UCSD-AML1 (cell line): ENCODE measurements around the gene VWA3A.
A peak's percentile ranks its signal among the peaks of the same experiment; 100 is the strongest.
"Not testable (repeated sequence)": the region's sequence is repeated elsewhere in the genome, so short reads cannot be mapped to it uniquely, and the experiment has no call there.

Experiments used
- DNase-seq: peaks from one replicate; lab custom pipeline; 2025; ENCODE audit not compliant: unreplicated experiment; lab: John Stamatoyannopoulos, UW

VWA3A gene

DNA sequence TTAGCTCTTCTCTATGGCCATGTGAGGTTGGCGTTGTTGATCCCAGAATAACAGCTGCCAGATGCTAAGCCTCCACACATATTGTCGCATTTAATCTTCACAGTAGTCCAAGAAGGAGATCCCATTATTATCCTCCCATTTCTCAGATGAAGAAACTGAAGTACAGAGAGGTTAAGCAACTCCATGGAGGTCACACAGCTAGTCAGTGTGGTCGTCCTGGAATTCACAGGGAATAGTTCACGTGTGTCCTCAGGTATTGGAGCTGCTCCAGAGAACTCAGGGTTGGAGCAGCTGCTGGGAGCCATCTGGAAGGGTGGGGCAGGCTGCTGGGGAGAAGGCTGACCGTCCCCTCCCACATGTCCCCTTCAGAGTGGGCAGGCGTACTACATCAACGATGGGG lies 89.5 kb downstream of the VWA3A start:
- no peak for DNase-seq

GRCh38 chr16:22183335-22183734 lies 91.0 kb downstream of the VWA3A start:
- no peak for DNase-seq

GRCh38 chr16:22183901-22184614 lies 91.7 kb downstream of the VWA3A start:
- DNase-seq = no peak

- no peak for DNase-seq
Measured at GRCh38 chr16:22184615-22184968, 92.3 kb downstream of the VWA3A start.

DNA sequence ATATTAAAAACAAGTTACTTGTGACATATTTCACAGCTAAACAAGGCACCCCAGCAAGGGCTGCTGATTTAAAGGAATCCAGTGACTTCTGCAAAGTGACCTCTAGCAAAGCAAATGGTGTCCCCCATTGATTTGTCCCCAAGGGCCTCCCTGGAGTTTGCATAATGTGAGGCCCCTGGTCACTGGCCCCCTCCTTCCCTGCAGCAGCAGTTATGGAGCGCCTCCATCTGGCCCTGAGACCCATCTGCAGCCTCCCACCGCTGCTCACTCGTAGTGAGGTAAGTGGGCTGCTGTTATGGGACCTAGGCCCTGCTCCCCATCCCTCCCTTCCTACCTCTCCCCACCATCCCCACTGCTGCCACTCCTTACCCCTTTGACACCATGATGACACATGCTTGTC lies 94.2 kb downstream of the VWA3A start:
- no peak for DNase-seq

DNA sequence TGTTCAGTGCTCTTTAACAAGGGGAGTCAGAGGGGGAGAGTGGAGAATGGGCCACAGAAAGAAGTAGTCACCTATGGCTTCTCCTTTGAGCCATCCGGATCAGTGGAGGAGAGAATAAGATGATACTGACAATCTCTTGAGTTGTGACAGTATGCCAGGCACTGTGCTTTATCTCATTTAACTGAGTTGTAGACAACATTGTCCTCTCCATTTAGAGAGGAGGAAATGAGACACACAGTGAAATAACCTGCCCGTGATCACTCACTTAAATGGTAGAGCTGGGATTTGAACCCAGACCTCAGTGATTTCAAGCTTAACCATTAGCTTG lies 95.9 kb downstream of the VWA3A start:
- no peak for DNase-seq

- peak; percentile 63 for DNase-seq
Measured at GRCh38 chr16:22188595-22189442, 96.5 kb downstream of the VWA3A start.

GRCh38 chr16:22189473-22190080 lies 97.2 kb downstream of the VWA3A start:
- peak; percentile 52 for DNase-seq

- no peak for DNase-seq
Measured at GRCh38 chr16:22190081-22190775, 97.9 kb downstream of the VWA3A start.

GRCh38 chr16:22190776-22191531 lies 98.6 kb downstream of the VWA3A start:
- peak; percentile 100 for DNase-seq

DNA sequence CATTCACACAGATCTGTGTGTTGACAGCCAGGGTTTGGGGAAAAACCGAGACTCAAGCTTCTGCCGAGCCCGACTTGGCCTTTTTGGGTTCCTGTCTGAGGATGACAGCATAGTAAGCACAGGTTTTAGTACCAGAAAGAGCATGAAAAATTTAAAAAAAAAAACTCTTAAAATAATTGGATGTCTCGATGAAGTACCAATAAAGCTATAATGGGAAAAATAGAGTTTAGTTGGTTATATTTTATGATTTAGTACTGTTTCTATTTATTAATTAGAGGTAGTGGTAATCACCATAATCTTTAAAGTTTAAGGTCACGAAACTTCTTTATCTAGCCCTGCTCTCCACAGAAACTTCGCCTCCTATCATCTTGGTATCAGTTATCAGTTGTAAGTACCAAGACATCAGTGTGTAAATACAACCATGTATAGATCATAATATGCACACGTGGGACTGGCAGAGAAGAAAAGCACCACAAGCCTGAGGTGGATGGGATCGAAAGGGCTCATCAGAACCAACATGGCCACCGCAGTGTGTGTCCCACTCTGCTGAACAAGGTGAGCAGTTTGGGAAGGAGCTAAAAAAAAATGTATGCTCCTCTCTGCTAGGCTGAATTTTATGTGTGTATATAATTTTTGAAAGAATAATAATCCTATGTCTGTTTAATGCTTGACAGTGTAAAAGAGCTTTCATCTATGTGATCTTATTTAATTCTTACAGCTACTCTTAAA lies 99.4 kb downstream of the VWA3A start:
- no peak for DNase-seq

DNA sequence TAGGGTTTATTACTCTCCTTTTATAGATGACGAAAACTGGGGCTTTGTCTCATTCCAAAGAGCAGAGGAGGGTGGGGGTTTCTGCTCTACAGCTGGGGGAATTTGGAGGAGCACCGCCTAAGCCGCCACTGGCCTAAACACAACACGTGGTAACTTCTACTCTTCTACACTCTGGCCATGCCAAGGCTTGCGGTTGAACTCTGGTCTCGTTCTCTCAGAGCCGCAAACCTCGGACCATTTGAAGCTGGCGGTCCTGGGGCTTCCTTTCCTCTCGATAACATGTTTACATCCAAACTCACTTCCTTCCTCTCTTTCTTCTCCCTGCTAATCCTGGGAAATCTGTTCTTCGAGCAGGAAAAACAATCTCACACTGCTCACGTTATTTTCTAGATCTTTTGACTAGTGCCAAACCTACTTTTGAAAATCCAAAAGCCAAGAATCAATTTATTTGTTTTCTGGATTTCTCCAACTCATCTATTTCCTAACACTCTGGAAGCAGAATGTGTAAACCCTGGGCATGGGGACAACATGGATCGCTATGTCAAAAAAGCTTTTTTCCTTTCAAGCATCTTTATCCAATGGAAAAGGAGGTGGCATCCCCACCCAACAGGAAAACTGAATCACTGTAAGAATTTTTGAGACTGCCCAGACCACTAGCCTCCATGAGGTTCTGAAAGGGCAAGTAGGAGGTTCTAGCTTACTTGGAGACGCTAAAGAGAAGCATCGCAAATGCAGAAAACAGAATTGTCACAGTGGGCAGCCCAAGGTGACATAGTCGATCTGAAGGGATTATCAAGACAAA lies 100.1 kb downstream of the VWA3A start:
- peak; percentile 78 for DNase-seq

DNA sequence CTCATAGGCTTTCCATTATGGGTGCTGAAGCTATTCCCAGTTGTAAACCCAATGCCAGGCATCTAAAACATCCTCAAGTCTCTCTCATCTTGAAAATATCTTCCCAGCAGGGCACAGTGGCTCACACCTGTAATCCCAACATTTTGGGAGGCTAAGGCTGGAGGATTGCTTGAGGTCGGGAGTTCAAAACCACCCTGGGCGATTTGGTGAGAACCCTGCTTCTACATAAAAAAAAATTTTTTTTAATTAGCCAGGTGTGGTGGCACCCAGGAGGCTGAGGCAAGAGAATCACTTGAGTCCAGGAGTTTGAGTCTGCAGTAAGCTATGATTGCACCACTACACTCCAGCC lies 100.7 kb downstream of the VWA3A start:
- no peak for DNase-seq

- no peak for DNase-seq
Measured at GRCh38 chr16:22194707-22195444, 102.5 kb downstream of the VWA3A start.

DNA sequence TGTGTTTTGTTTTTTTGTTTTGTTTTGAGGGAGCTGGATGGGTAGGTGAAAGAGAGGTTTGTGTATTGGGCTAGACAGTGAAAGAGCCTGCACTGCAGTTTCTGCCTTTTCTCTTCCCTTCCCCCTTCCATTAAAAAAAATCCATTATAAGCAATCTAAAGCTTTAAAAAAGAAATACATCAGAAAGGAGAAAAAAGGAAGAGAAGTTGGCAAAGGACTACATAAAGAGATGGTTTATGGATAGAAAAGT lies 103.0 kb downstream of the VWA3A start:
- no peak for DNase-seq

DNA sequence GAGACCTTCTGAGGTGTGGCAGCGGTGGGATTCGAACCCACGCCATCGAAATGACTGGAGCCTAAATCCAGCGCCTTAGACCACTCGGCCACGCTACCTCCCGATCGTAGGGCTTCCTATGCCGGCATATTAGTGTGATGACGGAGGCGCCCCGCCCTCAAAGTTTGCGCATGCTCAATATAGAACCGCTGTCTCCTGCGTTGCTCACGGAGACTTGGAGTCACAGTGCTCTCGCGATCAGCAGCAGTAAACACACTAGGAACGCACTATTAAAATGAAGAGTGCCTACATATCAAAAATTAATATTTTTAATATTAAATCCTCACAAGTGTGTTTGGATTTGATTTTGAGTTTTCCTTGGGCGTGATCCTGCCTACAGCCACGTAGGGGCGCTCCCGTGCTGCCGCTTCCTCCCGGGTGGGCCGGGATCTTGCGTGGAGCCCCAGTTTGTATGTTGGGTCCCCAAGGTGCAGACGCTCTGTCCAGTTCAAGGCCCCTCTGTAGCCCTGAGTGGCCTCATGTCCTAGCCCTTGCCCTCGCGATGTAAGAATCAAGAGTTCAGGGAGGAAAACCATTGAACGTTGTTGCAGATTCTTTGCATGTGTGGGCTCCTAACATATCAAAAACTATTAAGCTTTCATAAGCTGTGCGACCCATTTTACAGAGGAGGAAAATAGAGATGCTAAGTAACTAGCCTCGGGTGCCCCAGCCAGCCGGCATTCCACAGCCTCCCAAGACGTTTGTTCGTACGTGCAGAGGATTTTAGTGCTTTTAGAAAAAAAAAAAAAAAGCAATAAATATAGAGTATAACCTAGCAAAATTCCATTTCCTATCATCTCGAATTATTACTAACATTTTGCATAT lies 103.6 kb downstream of the VWA3A start:
- peak; percentile 94 for DNase-seq

GRCh38 chr16:22196559-22197168 lies 104.3 kb downstream of the VWA3A start:
- not testable (repeated sequence) for DNase-seq
